SK-N-SH treated with all-trans-retinoic acid at 6 μM for 48 hours (cell line): ENCODE data around the gene CIDEC.

Source experiments
- ATAC-seq: fragments of 200-7000 bp; cut with Tn5 transposase; 3 replicates; pipeline ENCODE4 v1.9.1; 2020; ENCODE audit warnings: mild to moderate bottlenecking, moderate library complexity
- ARNTL ChIP-seq: fragments of 450-650 bp; formaldehyde crosslinking; IDR thresholded peaks from 2 replicates; pipeline ENCODE4 v1.5.0; 2020; ENCODE audit warnings: low read depth, mild to moderate bottlenecking, moderate library complexity, borderline replicate concordance
- CREB5 ChIP-seq: fragments of 250-450 bp; sonication (Bioruptor Pico); IDR thresholded peaks from 2 replicates; pipeline ENCODE4 v1.5.1; 2020; ENCODE audit warnings: low read depth, mild to moderate bottlenecking, moderate library complexity
- CSDC2 ChIP-seq: fragments of 250-450 bp; sonication (Bioruptor Pico); IDR thresholded peaks from 2 replicates; pipeline ENCODE4 v1.5.0; 2020; ENCODE audit warnings: mild to moderate bottlenecking, moderate library complexity
- CSRNP3 ChIP-seq: fragments of 250-450 bp; sonication (Bioruptor Pico); IDR thresholded peaks from 2 replicates; pipeline ENCODE4 v1.5.1; 2021; ENCODE audit warnings: mild to moderate bottlenecking, moderate library complexity
- ESRRG ChIP-seq: fragments of 250-450 bp; sonication (Bioruptor Pico); IDR thresholded peaks from 2 replicates; pipeline ENCODE4 v1.6.1; 2021; ENCODE audit warnings: mild to moderate bottlenecking
- GLIS3 ChIP-seq: fragments of 250-450 bp; sonication (Bioruptor Pico); IDR thresholded peaks from 2 replicates; pipeline ENCODE4 v1.5.0; 2020; ENCODE audit warnings: mild to moderate bottlenecking, moderate library complexity
- ISL1 ChIP-seq: fragments of 250-450 bp; sonication (Bioruptor Pico); IDR thresholded peaks from 2 replicates; pipeline ENCODE4 v2.1.2; 2022; ENCODE audit warnings: mild to moderate bottlenecking, moderate library complexity
- OSR1 ChIP-seq: fragments of 250-450 bp; sonication (Bioruptor Pico); IDR thresholded peaks from 2 replicates; pipeline ENCODE4 v1.8.0; 2022; ENCODE audit warnings: moderate library complexity, mild to moderate bottlenecking, inconsistent platforms
- PATZ1 ChIP-seq: fragments of 250-450 bp; sonication (Bioruptor Pico); IDR thresholded peaks from 2 replicates; pipeline ENCODE4 v1.8.0; 2020; ENCODE audit warnings: mild to moderate bottlenecking, moderate library complexity, borderline replicate concordance
- PPARA ChIP-seq: fragments of 250-450 bp; sonication (Bioruptor Pico); IDR thresholded peaks from 2 replicates; pipeline ENCODE4 v1.5.0; 2020; ENCODE audit warnings: mild to moderate bottlenecking, borderline replicate concordance
- RARB ChIP-seq: fragments of 250-450 bp; sonication (Bioruptor Pico); IDR thresholded peaks from 2 replicates; pipeline ENCODE4 v1.8.0; 2021; ENCODE audit warnings: mild to moderate bottlenecking, moderate library complexity
- SNAI2 ChIP-seq: fragments of 250-450 bp; sonication (Bioruptor Pico); IDR thresholded peaks from 2 replicates; pipeline ENCODE4 v1.5.0; 2020; ENCODE audit warnings: mild to moderate bottlenecking, moderate library complexity
- TCF4 ChIP-seq: fragments of 250-450 bp; sonication (Bioruptor Pico); IDR thresholded peaks from 2 replicates; pipeline ENCODE4 v1.8.0; 2021; ENCODE audit warnings: mild to moderate bottlenecking, moderate library complexity, borderline replicate concordance
- TOX ChIP-seq: fragments of 250-450 bp; sonication (Bioruptor Pico); IDR thresholded peaks from 2 replicates; pipeline ENCODE4 v1.8.0; 2021; ENCODE audit warnings: mild to moderate bottlenecking, moderate library complexity, borderline replicate concordance
- TSHZ2 ChIP-seq: fragments of 250-450 bp; sonication (Bioruptor Pico); IDR thresholded peaks from 2 replicates; pipeline ENCODE4 v1.5.0; 2020; ENCODE audit warnings: mild to moderate bottlenecking, moderate library complexity
- ZC3H10 ChIP-seq: fragments of 250-450 bp; sonication (Bioruptor Pico); IDR thresholded peaks from 2 replicates; pipeline ENCODE4 v1.5.1; 2021; ENCODE audit warnings: mild to moderate bottlenecking, moderate library complexity
- ZFP3 ChIP-seq: fragments of 250-450 bp; sonication (Bioruptor Pico); IDR thresholded peaks from 2 replicates; pipeline ENCODE4 v1.5.0; 2020; ENCODE audit warnings: mild to moderate bottlenecking, moderate library complexity
- ZFP30 ChIP-seq: fragments of 450-650 bp; formaldehyde crosslinking; IDR thresholded peaks from 2 replicates; pipeline ENCODE4 v1.5.0; 2022; ENCODE audit warnings: mild to moderate bottlenecking, moderate library complexity
- ZNF565 ChIP-seq: fragments of 450-650 bp; formaldehyde crosslinking; conservative IDR thresholded peaks from 2 replicates; pipeline ENCODE4 v1.5.0; 2020; ENCODE audit warnings: low read depth, mild to moderate bottlenecking, moderate library complexity
- ZNF70 ChIP-seq: fragments of 450-650 bp; formaldehyde crosslinking; IDR thresholded peaks from 2 replicates; pipeline ENCODE4 v1.5.0; 2020; ENCODE audit warnings: mild to moderate bottlenecking, moderate library complexity
- ZNF8 ChIP-seq: fragments of 450-650 bp; formaldehyde crosslinking; IDR thresholded peaks from 2 replicates; pipeline ENCODE4 v1.5.0; 2020; ENCODE audit warnings: mild to moderate bottlenecking, moderate library complexity

Gene CIDEC

GRCh38 chr3:9841015-9841414 lies 39.0 kb downstream of the CIDEC start:
- ATAC-seq: no peak
- TF ChIP-seq ARNTL (no peak), TCF4 (CRISPR knock-in tag) (no peak)

GRCh38 chr3:9838856-9839255 lies 41.2 kb downstream of the CIDEC start:
- no peak for ATAC-seq
- TF ChIP-seq ESRRG (CRISPR knock-in tag) (no peak), CSRNP3 (no peak), TOX (no peak), CSDC2 (CRISPR knock-in tag) (no peak), TSHZ2 (no peak), OSR1 (CRISPR knock-in tag) (no peak), RARB (no peak), PPARA (CRISPR knock-in tag) (no peak), GLIS3 (no peak), CREB5 (no peak), ZNF8 (CRISPR knock-in tag) (no peak)

GRCh38 chr3:9837701-9838582 lies 42.1 kb downstream of the CIDEC start:
- ATAC-seq: no peak
- no peak for TF ChIP-seq ZFP30 (CRISPR knock-in tag)
- no peak for TF ChIP-seq ZFP3
- no peak for TF ChIP-seq ZNF565 (CRISPR knock-in tag)
- no peak for TF ChIP-seq ARNTL
- TF ChIP-seq ZC3H10 (CRISPR knock-in tag): no peak
- no peak for TF ChIP-seq ZNF8 (CRISPR knock-in tag)
- no peak for TF ChIP-seq ESRRG (CRISPR knock-in tag)
- TF ChIP-seq SNAI2: no peak
- no peak for TF ChIP-seq ZNF70 (CRISPR knock-in tag)
- TF ChIP-seq ISL1 (CRISPR knock-in tag): no peak
- TF ChIP-seq RARB: no peak
- TF ChIP-seq CSRNP3: no peak
- no peak for TF ChIP-seq TOX
- no peak for TF ChIP-seq CREB5
- TF ChIP-seq TSHZ2: no peak
- no peak for TF ChIP-seq TCF4 (CRISPR knock-in tag)
- no peak for TF ChIP-seq PATZ1
- TF ChIP-seq PPARA (CRISPR knock-in tag): no peak
- no peak for TF ChIP-seq CSDC2 (CRISPR knock-in tag)
